Non-pigmented ciliary epithelial cell (primary cell): ENCODE results near the gene MUC15.
"Not testable (repeated sequence)": the region's sequence is repeated elsewhere in the genome, so short reads cannot be mapped to it uniquely, and the experiment has no call there.

Experiments used
- DNase-seq: peaks from one replicate; pipeline ENCODE4 v3.0.0-alpha.2; 2010; ENCODE audit warnings: low read depth

MUC15 gene

GRCh38 chr11:26571861-26572654, at the start of gene MUC15:
Gene MUC15, minus strand, starts transcription at chr11:26572263. Its CDS starts 5,169 bp downstream, at chr11:26567094.
- DNase-seq = no peak

GRCh38 chr11:26621132-26621531, 49.1 kb upstream of the MUC15 start:
- DNase-seq = peak; percentile 74

- no peak for DNase-seq
Observed at GRCh38 chr11:26620282-26621045, 48.4 kb upstream of the MUC15 start.

- DNase-seq = no peak
Observed at GRCh38 chr11:26618441-26618840, 46.4 kb upstream of the MUC15 start.

- DNase-seq = no peak
Observed at GRCh38 chr11:26613759-26614158, 41.7 kb upstream of the MUC15 start.

- DNase-seq = no peak
Observed at GRCh38 chr11:26608507-26609146, 36.6 kb upstream of the MUC15 start.

- no peak for DNase-seq
Observed at GRCh38 chr11:26607725-26608506, 35.9 kb upstream of the MUC15 start.

GRCh38 chr11:26599876-26600434, 27.9 kb upstream of the MUC15 start:
- DNase-seq = no peak

GRCh38 chr11:26599425-26599824, 27.4 kb upstream of the MUC15 start:
- DNase-seq = peak; percentile 53

GRCh38 chr11:26597899-26598298, 25.8 kb upstream of the MUC15 start:
- no peak for DNase-seq

GRCh38 chr11:26597049-26597689, 25.1 kb upstream of the MUC15 start:
- not testable (repeated sequence) for DNase-seq

- not testable (repeated sequence) for DNase-seq
Observed at GRCh38 chr11:26595207-26595865, 23.3 kb upstream of the MUC15 start.

- no peak for DNase-seq
Observed at GRCh38 chr11:26593691-26594090, 21.6 kb upstream of the MUC15 start.

- DNase-seq = no peak
Observed at GRCh38 chr11:26587073-26587472, 15.0 kb upstream of the MUC15 start.

- no peak for DNase-seq
Observed at GRCh38 chr11:26584818-26585217, 12.8 kb upstream of the MUC15 start.

- DNase-seq = no peak
Observed at GRCh38 chr11:26583550-26583949, 11.5 kb upstream of the MUC15 start.

GRCh38 chr11:26580929-26581328, 8.9 kb upstream of the MUC15 start:
- no peak for DNase-seq

GRCh38 chr11:26579683-26580082, 7.6 kb upstream of the MUC15 start:
- no peak for DNase-seq

- DNase-seq = no peak
Observed at GRCh38 chr11:26578998-26579661, 7.1 kb upstream of the MUC15 start.

- DNase-seq = no peak
Observed at GRCh38 chr11:26575946-26576345, 3.9 kb upstream of the MUC15 start.
